ENCODE results near the gene PARP9.

- TF ChIP-seq, protein P1, sequence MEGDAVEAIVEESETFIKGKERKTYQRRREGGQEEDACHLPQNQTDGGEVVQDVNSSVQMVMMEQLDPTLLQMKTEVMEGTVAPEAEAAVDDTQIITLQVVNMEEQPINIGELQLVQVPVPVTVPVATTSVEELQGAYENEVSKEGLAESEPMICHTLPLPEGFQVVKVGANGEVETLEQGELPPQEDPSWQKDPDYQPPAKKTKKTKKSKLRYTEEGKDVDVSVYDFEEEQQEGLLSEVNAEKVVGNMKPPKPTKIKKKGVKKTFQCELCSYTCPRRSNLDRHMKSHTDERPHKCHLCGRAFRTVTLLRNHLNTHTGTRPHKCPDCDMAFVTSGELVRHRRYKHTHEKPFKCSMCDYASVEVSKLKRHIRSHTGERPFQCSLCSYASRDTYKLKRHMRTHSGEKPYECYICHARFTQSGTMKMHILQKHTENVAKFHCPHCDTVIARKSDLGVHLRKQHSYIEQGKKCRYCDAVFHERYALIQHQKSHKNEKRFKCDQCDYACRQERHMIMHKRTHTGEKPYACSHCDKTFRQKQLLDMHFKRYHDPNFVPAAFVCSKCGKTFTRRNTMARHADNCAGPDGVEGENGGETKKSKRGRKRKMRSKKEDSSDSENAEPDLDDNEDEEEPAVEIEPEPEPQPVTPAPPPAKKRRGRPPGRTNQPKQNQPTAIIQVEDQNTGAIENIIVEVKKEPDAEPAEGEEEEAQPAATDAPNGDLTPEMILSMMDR (IDR thresholded peaks at IDR 0.05; ENCODE audit: insufficient read depth, low read length): no peak
- TF ChIP-seq POLR2AphosphoS5 (IDR thresholded peaks at IDR 0.05; ENCODE audit: low read depth): no peak
Measured at GRCh38 chr3:122546151-122546550, 17.9 kb downstream of the PARP9 start.
